Cardiac septum (tissue), 1 donor: ENCODE data around the gene TENM4. TPM values are rescaled to one million over a fixed set of nuclear protein-coding genes. Genes with fewer than 3 reads are reported as not detected.

Experiments used
- DNase-seq: peaks from one replicate; pipeline ENCODE4 v3.0.0-alpha.2; 2020; ENCODE audit warnings: low spot score
- intact Hi-C: fragments of 100-400 bp; cut with DNase I; formaldehyde crosslinking; loops from one replicate; pipeline ENCODE4 v1.14.0; 2022
- total RNA-seq: library from RNA; stranded (reverse); fragmentation: NEBNext Ultra II Directional; extraction: Animal tissue kit (Norgen Biotek cat#: 25700); gene quantifications from one replicate; pipeline ENCODE4 v1.2.1, GENCODE V29; 2021
- donor health status: DM: no; HTN: no; CAD: no.

The TENM4 gene
- total RNA-seq, 1 donor from 2014 or later, result 3.4 TPM

DNA sequence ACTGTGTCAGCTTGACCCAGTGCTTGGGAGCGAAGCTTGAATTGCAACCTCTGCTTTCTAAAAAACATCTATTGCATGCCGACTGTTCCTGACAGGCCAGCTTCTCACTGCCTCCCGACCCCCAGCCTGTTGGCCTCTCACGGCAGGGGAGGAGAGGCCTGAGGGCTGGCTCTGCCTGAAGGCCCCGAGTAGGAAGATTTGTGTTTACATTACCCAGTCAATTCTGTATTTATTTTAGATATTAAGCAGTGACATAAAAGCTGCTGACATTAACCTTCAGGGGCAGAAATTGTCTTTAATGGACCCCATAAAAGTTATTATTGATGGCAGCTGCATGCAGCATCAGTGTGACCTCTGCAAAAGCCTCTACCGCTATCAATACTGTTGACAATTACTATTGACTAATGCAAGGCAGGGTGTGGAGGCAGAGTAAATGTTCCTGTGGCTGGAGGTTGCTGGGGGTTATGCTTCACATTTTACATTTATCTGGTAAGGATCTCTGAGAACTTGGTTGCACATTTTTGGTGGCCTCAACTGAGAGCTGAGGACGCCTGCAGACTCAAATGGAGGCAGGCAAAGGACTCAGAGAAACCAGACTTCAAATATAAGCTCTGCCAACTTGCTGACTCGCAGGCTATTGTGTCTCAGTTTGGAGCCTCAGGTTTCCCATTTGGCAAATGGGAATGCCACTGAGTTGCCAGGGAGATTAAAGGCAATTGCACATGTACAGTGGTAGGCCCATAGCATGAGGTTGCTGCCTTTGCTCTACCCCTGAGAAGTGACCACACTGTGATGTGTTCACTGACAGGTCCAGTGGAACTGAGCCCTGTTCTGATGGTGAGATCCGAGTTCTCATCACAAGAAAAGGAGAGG is 380.5 kb downstream of the TENM4 start:
- intact Hi-C loops, result no loop called here
- DNase-seq, result no peak

GRCh38 chr11:79059141-79059540 is 381.7 kb downstream of the TENM4 start:
- intact Hi-C loops, result no loop called here
- no peak for DNase-seq

GRCh38 chr11:79055856-79056631 is 384.8 kb downstream of the TENM4 start:
- intact Hi-C loops, result no loop called here
- no peak for DNase-seq

GRCh38 chr11:79054636-79055035 is 386.2 kb downstream of the TENM4 start:
- intact Hi-C loops, result loop anchor here (5.0 kb wide), 1 partner anchor 407 kb away; no protein-coding TSS in a partner anchor
- DNase-seq, result no peak

DNA sequence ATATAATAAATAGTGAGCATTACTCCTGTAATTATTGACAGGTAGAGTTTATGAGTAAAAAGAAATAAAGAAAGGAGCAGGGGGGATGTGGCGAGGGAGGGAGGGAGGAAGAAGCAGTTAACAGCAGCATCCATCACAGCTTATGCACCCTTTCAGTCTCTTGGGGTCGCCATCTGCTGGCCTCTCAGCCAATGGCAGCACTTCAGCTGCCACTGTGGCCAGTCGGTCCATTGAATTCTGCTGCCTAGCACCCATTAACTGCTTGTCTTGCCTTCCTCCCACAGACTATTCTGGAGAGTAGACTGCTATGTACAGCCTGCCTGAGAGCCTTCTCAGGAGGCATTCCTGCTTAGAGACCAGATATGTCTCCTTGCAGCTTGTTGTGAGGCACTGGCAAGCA is 388.3 kb downstream of the TENM4 start:
- intact Hi-C loops, result loop anchor here (5.0 kb wide), 1 partner anchor 405 kb away; no protein-coding TSS in a partner anchor
- DNase-seq, result no peak

DNA sequence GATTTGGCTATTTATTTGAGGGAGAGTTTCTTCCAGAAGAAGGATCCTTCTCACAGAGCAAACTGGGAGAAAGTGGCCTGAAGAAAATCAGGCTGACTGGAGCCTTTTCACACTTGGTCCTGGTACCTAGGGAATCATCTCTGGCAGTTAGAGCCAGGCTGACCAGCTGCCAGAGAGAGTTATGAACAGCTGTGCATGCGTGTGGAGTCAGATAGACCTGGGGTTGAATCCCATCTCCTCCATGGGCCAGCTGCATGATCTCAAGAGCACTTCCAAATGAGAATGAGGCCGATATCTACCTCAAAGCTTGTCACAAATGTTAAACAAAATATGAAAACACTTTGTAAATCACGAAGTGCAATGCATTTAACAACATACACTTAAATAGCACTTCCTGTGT is 390.0 kb downstream of the TENM4 start:
- intact Hi-C loops, result loop anchor here (5.0 kb wide), 1 partner anchor 403 kb away; no protein-coding TSS in a partner anchor
- no peak for DNase-seq

- intact Hi-C loops, result loop anchor here (5.0 kb wide), 1 partner anchor 402 kb away; no protein-coding TSS in a partner anchor
Measured at GRCh38 chr11:79049741-79050179, 391.1 kb downstream of the TENM4 start.

GRCh38 chr11:79047980-79048379 is 392.9 kb downstream of the TENM4 start:
- intact Hi-C loops, result no loop called here
- DNase-seq, result no peak

More at GRCh38 chr11:79049741-79050179, 391.1 kb downstream of the TENM4 start:
- DNase-seq, result no peak

- no peak for DNase-seq
- intact Hi-C loops, result no loop called here
Measured at GRCh38 chr11:79047321-79047720, 393.5 kb downstream of the TENM4 start.

- DNase-seq, result no peak
- intact Hi-C loops, result no loop called here
Measured at GRCh38 chr11:79046366-79046765, 394.5 kb downstream of the TENM4 start.

- DNase-seq, result no peak
- intact Hi-C loops, result no loop called here
Measured at GRCh38 chr11:79045800-79046304, 395.0 kb downstream of the TENM4 start.

DNA sequence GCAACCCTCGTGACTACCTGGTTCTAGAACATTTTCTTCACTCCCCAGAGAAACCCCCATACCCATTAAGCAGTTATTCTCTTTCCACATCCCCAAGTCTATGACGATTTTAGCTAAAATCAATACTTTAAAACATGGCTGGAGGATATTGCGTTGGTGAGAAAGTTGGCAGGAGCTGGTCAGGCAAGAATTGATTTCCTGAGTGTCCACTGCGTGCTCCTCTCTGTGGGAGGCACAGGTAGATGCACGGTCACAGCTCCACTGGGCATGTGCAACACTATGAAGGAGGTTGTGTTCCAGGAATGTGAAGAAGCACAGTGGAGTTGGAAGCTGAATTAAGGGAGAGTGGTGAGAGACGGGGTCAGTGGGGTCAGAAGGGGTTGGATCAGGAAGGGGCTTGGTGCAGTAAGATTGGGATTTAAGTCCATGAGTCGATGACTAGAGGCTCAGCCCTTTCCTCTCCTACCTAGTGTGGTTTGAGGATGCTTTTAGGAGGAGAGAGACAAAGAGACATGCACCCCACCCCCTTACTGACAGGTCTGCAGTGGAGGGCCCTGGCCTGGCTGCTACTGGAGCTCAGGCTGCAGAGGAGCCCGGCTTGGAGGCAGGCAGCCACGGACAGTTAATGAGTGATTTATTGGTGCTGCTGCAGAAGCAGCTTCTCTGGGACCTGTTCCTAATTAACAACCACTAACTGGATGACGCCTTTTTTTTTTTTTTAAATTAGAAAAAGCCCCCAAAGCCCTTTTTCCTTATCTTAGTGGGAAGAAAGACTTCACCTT is 395.6 kb downstream of the TENM4 start:
- DNase-seq, result no peak
- intact Hi-C loops, result no loop called here

DNA sequence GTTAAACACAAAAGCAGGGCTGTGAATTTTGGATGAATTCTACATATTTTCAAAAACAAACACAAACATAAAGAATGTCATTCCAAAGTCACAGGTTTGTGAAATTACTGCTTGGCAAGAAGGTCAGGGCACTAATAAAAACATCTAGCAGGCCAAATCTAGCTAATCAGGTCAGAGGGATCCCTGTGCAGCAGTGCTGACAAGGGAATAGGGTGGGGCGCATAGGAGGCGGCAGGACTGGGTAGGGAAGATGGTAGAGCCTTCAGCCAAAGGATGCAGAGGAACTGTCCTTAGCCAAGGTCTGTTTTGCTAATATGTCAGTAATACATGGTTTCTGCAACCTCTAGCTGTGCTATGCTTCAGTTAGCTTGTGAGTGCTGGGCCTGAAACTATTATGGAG is 396.6 kb downstream of the TENM4 start:
- intact Hi-C loops, result no loop called here
- no peak for DNase-seq

DNA sequence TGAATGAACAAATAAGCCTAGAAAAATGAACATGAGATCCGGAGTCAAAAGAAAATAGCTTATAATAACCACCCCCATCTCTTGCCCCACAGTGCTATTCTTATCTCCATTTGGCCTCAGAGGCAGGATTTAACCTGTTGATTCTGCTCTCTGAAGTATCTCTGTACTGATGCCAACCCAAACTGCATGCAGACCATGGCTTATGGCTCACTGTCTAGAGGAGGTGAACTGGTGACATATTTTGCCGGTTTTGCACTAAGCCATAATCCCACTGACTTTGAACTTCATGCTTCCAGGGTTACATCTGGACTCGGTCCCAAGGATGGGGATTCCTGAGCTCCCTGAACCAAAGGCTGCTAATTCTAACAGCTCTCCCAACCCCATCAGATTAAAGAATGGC is 397.1 kb downstream of the TENM4 start:
- intact Hi-C loops, result no loop called here
- no peak for DNase-seq

GRCh38 chr11:79042824-79043223 is 398.0 kb downstream of the TENM4 start:
- DNase-seq, result no peak
- intact Hi-C loops, result no loop called here

DNA sequence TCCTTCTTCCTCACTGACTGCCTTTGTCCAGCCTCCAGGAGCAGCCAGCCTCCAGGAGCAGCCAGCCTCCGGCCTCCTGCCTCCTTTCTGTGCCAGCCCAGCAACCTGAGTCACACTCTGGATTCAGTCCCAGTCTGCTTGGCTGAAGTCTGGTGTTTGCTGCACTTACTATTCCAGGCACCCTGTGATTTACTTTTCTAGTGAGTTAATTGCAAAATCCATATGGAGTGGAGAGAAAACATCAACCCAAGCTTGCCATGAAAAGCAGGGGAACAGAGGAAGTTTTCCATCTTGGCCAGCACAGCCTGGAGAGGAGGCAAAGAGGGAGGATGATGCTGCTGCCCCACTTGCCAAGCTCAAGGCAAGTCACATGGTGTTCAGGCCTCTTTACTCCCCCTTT is 400.5 kb downstream of the TENM4 start:
- intact Hi-C loops, result no loop called here
- no peak for DNase-seq

DNA sequence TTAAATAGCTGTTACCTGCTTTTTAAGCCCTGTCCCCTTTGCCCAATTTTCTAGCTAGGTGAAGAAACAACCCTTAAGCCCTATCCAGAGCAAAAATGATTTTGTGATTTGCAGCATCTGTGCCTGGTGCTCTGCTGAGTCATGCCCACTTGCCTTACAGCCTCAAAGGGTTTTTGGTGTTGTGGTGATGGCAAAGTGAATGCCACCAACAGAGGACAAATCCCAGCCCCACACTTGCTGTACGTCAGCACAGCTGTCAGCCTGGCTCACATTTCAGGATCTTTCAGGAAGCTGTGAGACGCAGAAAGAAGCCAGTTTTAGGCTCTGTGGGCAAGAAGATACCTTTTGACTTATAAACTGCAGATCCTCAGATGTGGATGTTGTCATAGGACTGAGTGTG is 401.7 kb downstream of the TENM4 start:
- intact Hi-C loops, result no loop called here
- no peak for DNase-seq

- DNase-seq, result no peak
- intact Hi-C loops, result no loop called here
Measured at GRCh38 chr11:79035881-79036280, 404.9 kb downstream of the TENM4 start.

- DNase-seq, result no peak
- intact Hi-C loops, result no loop called here
Measured at GRCh38 chr11:79033833-79034232, 407.0 kb downstream of the TENM4 start.

- intact Hi-C loops, result no loop called here
- DNase-seq, result no peak
Measured at GRCh38 chr11:79030448-79030847, 410.4 kb downstream of the TENM4 start.
